Right cardiac atrium (tissue), 5 donors: ENCODE data around the gene OOSP4B. TPM values are rescaled to one million over a fixed set of nuclear protein-coding genes. Genes with fewer than 3 reads are reported as not detected.
"Not testable (repeated sequence)": the region's sequence is repeated elsewhere in the genome, so short reads cannot be mapped to it uniquely, and the experiment has no call there.

Source experiments
- ATAC-seq, 2 donors: fragments of 200-7000 bp; cut with Tn5 transposase; one replicate each; pipeline versions ENCODE4 v1.8.0 to v1.9.1; 2020; ENCODE audit warnings: moderate library complexity in 2 of 2, mild to moderate bottlenecking in 1 of 2
- DNase-seq, 3 donors: peaks; one replicate each; pipeline ENCODE4 v3.0.0-alpha.2; 2020
- H3K27ac ChIP-seq: one replicate; pipeline ENCODE4 v1.5.1; 2013; ENCODE audit warnings: mild to moderate bottlenecking, low read length, control low read depth, moderate library complexity
- H3K27me3 ChIP-seq: one replicate; pipeline ENCODE4 v1.6.1; 2013; ENCODE audit not compliant: control insufficient read depth, insufficient read depth
- H3K4me1 ChIP-seq: one replicate; pipeline ENCODE4 v1.6.1; 2013; ENCODE audit warnings: low read length; ENCODE audit not compliant: control insufficient read depth, insufficient read depth
- H3K4me3 ChIP-seq: one replicate; pipeline ENCODE4 v1.5.1; 2013; ENCODE audit warnings: low read length, control low read depth
- H3K9me3 ChIP-seq: one replicate; pipeline ENCODE4 v1.6.1; 2013; ENCODE audit warnings: low read length; ENCODE audit not compliant: control insufficient read depth
- WGBS: extraction: QIAGEN DNeasy Blood & Tissue Kit; methylation state at CpG from one replicate; pipeline ENCODE4 v1.1.7; 2013; 5-methylcytosine and 5-hydroxymethylcytosine counted together
- intact Hi-C, 4 donors: fragments of 100-400 bp; cut with DNase I; formaldehyde crosslinking; loops; one replicate each; pipeline versions ENCODE4 v1.11.0 to v1.14.0; 2022 to 2023
- long read RNA-seq, 4 donors: library from polyadenylated mRNA; unstranded; transcript quantifications; one replicate each; pipeline ENCODE4 v2.0.0, GENCODE V29; 2020 to 2021
- polyA plus RNA-seq: library from polyadenylated mRNA; stranded (reverse); fragments of 200-250 nt; gene quantifications from one replicate; pipeline ENCODE4 v1.2.3, GENCODE V29; 2013
- total RNA-seq, 4 donors: library from RNA; stranded (reverse); fragmentation: NEBNext Ultra II Directional; extraction: Animal tissue kit (Norgen Biotek cat#: 25700); gene quantifications; one replicate each; pipeline ENCODE4 v1.2.1, GENCODE V29; 2021
- donor health status: healthy with polysubstance abuse.
- donor health status: DM: no; HTN: yes; CAD: no.
- donor health status: DM: no; HTN: no; CAD: no.
- donor health status: DM: no; HTN: yes; CAD: no; lungs with severe emphysema.
- donor health status: DM: yes; HTN: yes; CAD: no.

Gene OOSP4B
- total RNA-seq (not detected), polyA plus RNA-seq (not detected)
- long read RNA-seq, donor 1: 0 reads
- long read RNA-seq, donor 2: 0 reads
- long read RNA-seq, donor 3: 0 reads
- long read RNA-seq, donor 4: 0 reads

- intact Hi-C loops: no loop called here
- H3K4me3 ChIP-seq: no peak within 1 kb of the TSS
- H3K27me3 ChIP-seq: no peaks in the 10 kb centered on the region
- no peaks in the 10 kb centered on the region for H3K4me1 ChIP-seq
- WGBS: 76% methylated on average over 1 of the region's 1 CpG
- ATAC-seq (no peak), DNase-seq (no peak)
- no peaks in the 10 kb centered on the region for H3K9me3 ChIP-seq
- no peak within 1 kb of the TSS for H3K27ac ChIP-seq
Measured at GRCh38 chr11:60016881-60017280, at the start of gene OOSP4B. Gene OOSP4B, plus strand, starts transcription at chr11:60017181.

- intact Hi-C loops: no loop called here
- Histone ChIP-seq H3K27ac (no peak overlapping the region), H3K9me3 (no peaks in the 10 kb centered on the region), H3K4me1 (peaks cover 2% of the 10 kb centered on the region), H3K4me3 (no peak overlapping the region), H3K27me3 (no peaks in the 10 kb centered on the region)
- DNase-seq: no peak
- WGBS: 87% methylated on average over 3 of the region's 3 CpGs
- no peak for ATAC-seq
Measured at GRCh38 chr11:59967677-59968394, 49.1 kb upstream of the OOSP4B start.

- Histone ChIP-seq H3K27ac (no peak overlapping the region), H3K9me3 (no peaks in the 10 kb centered on the region), H3K27me3 (no peaks in the 10 kb centered on the region), H3K4me3 (no peak overlapping the region), H3K4me1 (peaks cover 2% of the 10 kb centered on the region)
- 65% methylated on average over 1 of the region's 1 CpG for WGBS
- intact Hi-C loops: no loop called here
- ATAC-seq (no peak), DNase-seq (no peak)
Measured at GRCh38 chr11:59968395-59968783, 48.6 kb upstream of the OOSP4B start.

- H3K9me3 ChIP-seq: no peaks in the 10 kb centered on the region
- no peak overlapping the region for H3K4me3 ChIP-seq
- H3K27me3 ChIP-seq: no peaks in the 10 kb centered on the region
- DNase-seq (no peak), ATAC-seq (no peak)
- H3K4me1 ChIP-seq: no peaks in the 10 kb centered on the region
- no peak overlapping the region for H3K27ac ChIP-seq
- WGBS: 77% methylated on average over 5 of the region's 5 CpGs
- intact Hi-C loops: no loop called here
Measured at GRCh38 chr11:59973097-59973496, 43.9 kb upstream of the OOSP4B start.

- Histone ChIP-seq H3K9me3 (no peaks in the 10 kb centered on the region), H3K4me3 (no peak overlapping the region), H3K4me1 (no peaks in the 10 kb centered on the region), H3K27ac (no peak overlapping the region), H3K27me3 (no peaks in the 10 kb centered on the region)
- intact Hi-C loops: no loop called here
- WGBS: 94% methylated on average over 4 of the region's 4 CpGs
- DNase-seq: no peak
- no peak for ATAC-seq
Measured at GRCh38 chr11:59981106-59981770, 35.7 kb upstream of the OOSP4B start.

GRCh38 chr11:59982037-59982436 lies 34.9 kb upstream of the OOSP4B start:
- WGBS: 60% methylated on average over 4 of the region's 4 CpGs
- H3K9me3 ChIP-seq, H3K4me1 ChIP-seq, ATAC-seq, intact Hi-C loops, H3K4me3 ChIP-seq, H3K27ac ChIP-seq, H3K27me3 ChIP-seq, DNase-seq: not testable (repeated sequence)

- Histone ChIP-seq H3K27me3 (no peaks in the 10 kb centered on the region), H3K9me3 (no peaks in the 10 kb centered on the region), H3K4me3 (no peak overlapping the region), H3K27ac (no peak overlapping the region), H3K4me1 (no peaks in the 10 kb centered on the region)
- DNase-seq: no peak
- no peak for ATAC-seq
- intact Hi-C loops: no loop called here
- 61% methylated on average over 1 of the region's 1 CpG for WGBS
Measured at GRCh38 chr11:59983212-59983611, 33.8 kb upstream of the OOSP4B start.

- no peak overlapping the region for H3K4me3 ChIP-seq
- 86% methylated on average over 3 of the region's 3 CpGs for WGBS
- H3K9me3 ChIP-seq: no peaks in the 10 kb centered on the region
- no peaks in the 10 kb centered on the region for H3K27me3 ChIP-seq
- H3K4me1 ChIP-seq: no peaks in the 10 kb centered on the region
- DNase-seq (no peak), ATAC-seq (no peak)
- H3K27ac ChIP-seq: no peak overlapping the region
- intact Hi-C loops: no loop called here
Measured at GRCh38 chr11:59984368-59984767, 32.6 kb upstream of the OOSP4B start.

- WGBS: 68% methylated on average over 1 of the region's 1 CpG
- DNase-seq (no peak), ATAC-seq (no peak)
- intact Hi-C loops: no loop called here
- no peak overlapping the region for H3K4me3 ChIP-seq
- H3K9me3 ChIP-seq: no peaks in the 10 kb centered on the region
- no peak overlapping the region for H3K27ac ChIP-seq
- H3K4me1 ChIP-seq: no peaks in the 10 kb centered on the region
- no peaks in the 10 kb centered on the region for H3K27me3 ChIP-seq
Measured at GRCh38 chr11:59990421-59990820, 26.6 kb upstream of the OOSP4B start.

GRCh38 chr11:59992425-59992824 lies 24.6 kb upstream of the OOSP4B start:
- intact Hi-C loops: no loop called here
- ATAC-seq: no peak
- H3K4me3 ChIP-seq: no peak overlapping the region
- no peaks in the 10 kb centered on the region for H3K27me3 ChIP-seq
- WGBS: 62% methylated on average over 5 of the region's 5 CpGs
- H3K9me3 ChIP-seq: no peaks in the 10 kb centered on the region
- H3K4me1 ChIP-seq: no peaks in the 10 kb centered on the region
- no peak for DNase-seq
- H3K27ac ChIP-seq: no peak overlapping the region

GRCh38 chr11:59997800-59998199 lies 19.2 kb upstream of the OOSP4B start:
- DNase-seq: no peak
- WGBS: 73% methylated on average over 2 of the region's 2 CpGs
- no peaks in the 10 kb centered on the region for H3K4me1 ChIP-seq
- no peak overlapping the region for H3K4me3 ChIP-seq
- no peak overlapping the region for H3K27ac ChIP-seq
- intact Hi-C loops: no loop called here
- H3K9me3 ChIP-seq: no peaks in the 10 kb centered on the region
- no peaks in the 10 kb centered on the region for H3K27me3 ChIP-seq
- ATAC-seq: no peak
